ENCODE results near the gene CIT. TPM values are rescaled to one million over a fixed set of nuclear protein-coding genes. Genes with fewer than 3 reads are reported as not detected.

Gene CIT
- total RNA-seq, 1 experiment from 2014 or later: 67.9 TPM

DNA sequence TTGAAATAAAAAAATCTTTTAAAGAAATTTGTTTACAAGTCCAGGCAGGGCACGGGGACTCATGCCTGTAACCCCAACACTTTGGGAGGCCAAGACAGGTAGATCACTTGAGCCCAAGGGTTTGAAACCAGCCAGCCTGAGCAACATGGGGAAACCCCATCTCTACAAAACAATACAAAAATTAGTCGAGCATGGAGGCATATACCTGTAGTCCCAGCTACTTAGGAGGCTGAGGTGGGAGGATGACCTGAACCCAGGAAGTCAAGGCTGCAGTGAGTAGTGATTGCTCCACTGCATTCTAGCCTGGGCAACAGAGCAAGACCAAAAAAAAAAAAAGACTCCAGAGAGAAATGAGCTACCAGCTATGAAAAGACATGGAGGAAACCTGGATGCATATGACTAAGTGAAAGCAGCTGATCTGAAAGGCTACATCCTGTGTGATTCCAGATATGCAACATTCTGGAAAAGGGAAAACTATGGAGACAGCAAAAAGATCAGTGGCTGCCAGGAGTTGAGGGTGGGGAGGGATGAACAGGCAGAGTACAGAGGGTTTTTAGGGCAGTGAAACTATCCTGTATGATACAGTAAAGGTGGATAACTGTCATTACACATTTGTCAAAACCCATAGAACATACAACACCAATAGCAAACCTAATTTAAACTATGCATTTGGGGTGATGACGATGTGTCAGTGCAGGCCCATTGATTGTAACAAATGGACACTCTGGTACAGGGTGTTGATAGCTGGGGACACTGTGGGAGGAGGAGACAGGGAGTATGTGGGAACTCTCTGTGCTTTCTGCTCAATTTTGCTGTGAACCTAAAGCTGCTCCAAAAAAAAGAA, 149.3 kb downstream of the CIT start:
- CTCF ChIA-PET: interaction anchor here (0.6 kb wide), 1 partner anchor 201 kb away, joined by 5 read pairs; no protein-coding TSS in a partner anchor
- H3K9me3 ChIP-seq (ENCODE audit: control insufficient read depth, insufficient read depth, low read depth, low read length): no peaks in the 10 kb centered on the region
- no TSS peak for BruUV-seq (replicated peaks)
- ATAC-seq (no peak), DNase-seq (ENCODE audit: low read depth, low spot score) (no peak)
- in situ Hi-C loops (cut with HindIII; ENCODE audit: low pct_unique_long_range_greater_than_20kb, low sequenced_read_pairs): no loop called here
- TF ChIP-seq, protein P1, sequence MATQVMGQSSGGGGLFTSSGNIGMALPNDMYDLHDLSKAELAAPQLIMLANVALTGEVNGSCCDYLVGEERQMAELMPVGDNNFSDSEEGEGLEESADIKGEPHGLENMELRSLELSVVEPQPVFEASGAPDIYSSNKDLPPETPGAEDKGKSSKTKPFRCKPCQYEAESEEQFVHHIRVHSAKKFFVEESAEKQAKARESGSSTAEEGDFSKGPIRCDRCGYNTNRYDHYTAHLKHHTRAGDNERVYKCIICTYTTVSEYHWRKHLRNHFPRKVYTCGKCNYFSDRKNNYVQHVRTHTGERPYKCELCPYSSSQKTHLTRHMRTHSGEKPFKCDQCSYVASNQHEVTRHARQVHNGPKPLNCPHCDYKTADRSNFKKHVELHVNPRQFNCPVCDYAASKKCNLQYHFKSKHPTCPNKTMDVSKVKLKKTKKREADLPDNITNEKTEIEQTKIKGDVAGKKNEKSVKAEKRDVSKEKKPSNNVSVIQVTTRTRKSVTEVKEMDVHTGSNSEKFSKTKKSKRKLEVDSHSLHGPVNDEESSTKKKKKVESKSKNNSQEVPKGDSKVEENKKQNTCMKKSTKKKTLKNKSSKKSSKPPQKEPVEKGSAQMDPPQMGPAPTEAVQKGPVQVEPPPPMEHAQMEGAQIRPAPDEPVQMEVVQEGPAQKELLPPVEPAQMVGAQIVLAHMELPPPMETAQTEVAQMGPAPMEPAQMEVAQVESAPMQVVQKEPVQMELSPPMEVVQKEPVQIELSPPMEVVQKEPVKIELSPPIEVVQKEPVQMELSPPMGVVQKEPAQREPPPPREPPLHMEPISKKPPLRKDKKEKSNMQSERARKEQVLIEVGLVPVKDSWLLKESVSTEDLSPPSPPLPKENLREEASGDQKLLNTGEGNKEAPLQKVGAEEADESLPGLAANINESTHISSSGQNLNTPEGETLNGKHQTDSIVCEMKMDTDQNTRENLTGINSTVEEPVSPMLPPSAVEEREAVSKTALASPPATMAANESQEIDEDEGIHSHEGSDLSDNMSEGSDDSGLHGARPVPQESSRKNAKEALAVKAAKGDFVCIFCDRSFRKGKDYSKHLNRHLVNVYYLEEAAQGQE (IDR thresholded peaks at IDR 0.05; ENCODE audit: insufficient read depth in 1 of 2, low read depth in 2 of 2, low read length in 1 of 2): no peak
- no peak for TF ChIP-seq TCF7L2 (IDR thresholded peaks at IDR 0.05; ENCODE audit: low read depth, low read length)
- TF ChIP-seq, protein P2, sequence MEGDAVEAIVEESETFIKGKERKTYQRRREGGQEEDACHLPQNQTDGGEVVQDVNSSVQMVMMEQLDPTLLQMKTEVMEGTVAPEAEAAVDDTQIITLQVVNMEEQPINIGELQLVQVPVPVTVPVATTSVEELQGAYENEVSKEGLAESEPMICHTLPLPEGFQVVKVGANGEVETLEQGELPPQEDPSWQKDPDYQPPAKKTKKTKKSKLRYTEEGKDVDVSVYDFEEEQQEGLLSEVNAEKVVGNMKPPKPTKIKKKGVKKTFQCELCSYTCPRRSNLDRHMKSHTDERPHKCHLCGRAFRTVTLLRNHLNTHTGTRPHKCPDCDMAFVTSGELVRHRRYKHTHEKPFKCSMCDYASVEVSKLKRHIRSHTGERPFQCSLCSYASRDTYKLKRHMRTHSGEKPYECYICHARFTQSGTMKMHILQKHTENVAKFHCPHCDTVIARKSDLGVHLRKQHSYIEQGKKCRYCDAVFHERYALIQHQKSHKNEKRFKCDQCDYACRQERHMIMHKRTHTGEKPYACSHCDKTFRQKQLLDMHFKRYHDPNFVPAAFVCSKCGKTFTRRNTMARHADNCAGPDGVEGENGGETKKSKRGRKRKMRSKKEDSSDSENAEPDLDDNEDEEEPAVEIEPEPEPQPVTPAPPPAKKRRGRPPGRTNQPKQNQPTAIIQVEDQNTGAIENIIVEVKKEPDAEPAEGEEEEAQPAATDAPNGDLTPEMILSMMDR (IDR thresholded peaks at IDR 0.05): no peak
- TF ChIP-seq SIN3A (IDR thresholded peaks at IDR 0.05; ENCODE audit: borderline replicate concordance, insufficient read depth, low read depth, low read length): no peak
- no peak for TF ChIP-seq POLR2AphosphoS5 (IDR thresholded peaks at IDR 0.05; ENCODE audit: low read depth, low read length)
- no peak overlapping the region for H3K4me3 ChIP-seq (ENCODE audit: low read depth in 2 of 2, low read length in 2 of 2)
- H3K36me3 ChIP-seq (ENCODE audit: control insufficient read depth, insufficient read depth, low read length): no peaks in the 10 kb centered on the region; the same call in 1 of the 2 replicates
- intact Hi-C loops (cut with micrococcal nuclease; ENCODE audit: unreplicated experiment): no loop called here
- H3K4me1 ChIP-seq (ENCODE audit: control insufficient read depth, insufficient read depth, low read length): no peaks in the 10 kb centered on the region
- H3K27me3 ChIP-seq (ENCODE audit: control insufficient read depth, insufficient read depth, low read length): no peaks in the 10 kb centered on the region
- POLR2A ChIA-PET: interaction anchor here (0.7 kb wide), 1 partner anchor 211 kb away, joined by 3 read pairs; no protein-coding TSS in a partner anchor
- no peak overlapping the region for H3K27ac ChIP-seq (ENCODE audit: low read length)

DNA sequence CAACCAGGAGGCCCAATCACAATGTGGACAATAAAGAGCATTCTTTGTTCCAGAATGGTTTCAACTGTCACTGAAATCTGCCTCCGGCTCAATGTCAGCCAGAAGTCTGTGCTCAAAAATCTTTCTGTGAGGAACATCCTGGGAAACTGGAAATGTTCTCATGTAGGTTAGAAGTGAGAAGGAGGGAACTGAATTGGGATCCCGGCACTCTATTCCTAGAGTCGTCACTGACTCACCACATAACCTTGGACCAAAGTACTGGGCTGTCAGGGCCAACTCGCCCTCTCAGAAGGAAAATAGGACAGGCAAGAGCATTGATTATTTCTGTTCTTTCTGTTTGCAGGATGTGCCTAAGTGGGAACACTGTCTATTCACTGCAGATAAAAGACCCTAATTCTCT, 151.6 kb downstream of the CIT start:
- Histone ChIP-seq H3K9me3 (ENCODE audit: control insufficient read depth, insufficient read depth, low read depth, low read length) (no peaks in the 10 kb centered on the region), H3K27ac (ENCODE audit: low read length) (no peak overlapping the region), H3K4me1 (ENCODE audit: control insufficient read depth, insufficient read depth, low read length) (no peaks in the 10 kb centered on the region), H3K36me3 (ENCODE audit: control insufficient read depth, insufficient read depth, low read length) (no peaks in the 10 kb centered on the region; the same call in 1 of the 2 replicates), H3K27me3 (ENCODE audit: control insufficient read depth, insufficient read depth, low read length) (no peaks in the 10 kb centered on the region), H3K4me3 (ENCODE audit: low read depth in 2 of 2, low read length in 2 of 2) (no peak overlapping the region)
- no TSS peak for BruUV-seq (replicated peaks)
- in situ Hi-C loops (cut with HindIII; ENCODE audit: low pct_unique_long_range_greater_than_20kb, low sequenced_read_pairs): no loop called here
- no peak for TF ChIP-seq POLR2AphosphoS5 (IDR thresholded peaks at IDR 0.05; ENCODE audit: low read depth, low read length)
- TF ChIP-seq SIN3A (IDR thresholded peaks at IDR 0.05; ENCODE audit: borderline replicate concordance, insufficient read depth, low read depth, low read length): no peak
- TF ChIP-seq, protein P2 (IDR thresholded peaks at IDR 0.05): no peak
- TF ChIP-seq, protein P1 (IDR thresholded peaks at IDR 0.05; ENCODE audit: insufficient read depth in 1 of 2, low read depth in 2 of 2, low read length in 1 of 2): no peak
- TF ChIP-seq TCF7L2 (IDR thresholded peaks at IDR 0.05; ENCODE audit: low read depth, low read length): no peak
- ChIA-PET CTCF (no interaction called here), POLR2A (no interaction called here)
- DNase-seq (ENCODE audit: low read depth, low spot score) (no peak), ATAC-seq (no peak)
- intact Hi-C loops (cut with micrococcal nuclease; ENCODE audit: unreplicated experiment): no loop called here
